Measurements from ENCODE around the gene ALPK3. TPM values are rescaled to one million over a fixed set of nuclear protein-coding genes. Genes with fewer than 3 reads are reported as not detected.

Gene ALPK3
- total RNA-seq, 1 donor from 2014 or later, result 0.20 TPM

DNA sequence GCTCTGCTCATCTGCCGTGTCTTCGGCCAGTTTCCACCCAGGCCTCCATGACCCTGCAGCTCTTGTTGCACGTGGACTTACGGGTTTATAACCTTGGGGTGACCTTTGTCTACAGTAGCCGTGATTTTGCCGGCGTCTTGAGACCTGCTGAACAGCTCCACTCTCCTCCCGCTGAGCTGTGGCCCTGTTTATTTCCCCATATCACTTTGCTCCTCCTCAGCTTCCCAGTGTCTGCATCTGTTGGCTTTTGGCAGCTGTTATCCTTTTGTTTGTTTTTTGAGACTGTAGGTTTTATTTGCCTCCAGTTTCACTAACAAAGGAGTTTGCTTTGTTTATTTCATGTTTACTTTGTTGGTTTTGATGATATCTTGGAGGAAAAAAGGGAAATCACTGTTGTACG, 38.0 kb downstream of the ALPK3 start:
- Mint-ChIP-seq H3K27me3 (no peaks in the 10 kb centered on the region), H3K9me3 (no peaks in the 10 kb centered on the region), H3K36me3 (ENCODE audit: low read depth) (no peaks in the 10 kb centered on the region), H3K4me1 (no peaks in the 10 kb centered on the region), H3K4me3 (no peak overlapping the region), H3K27ac (no peak overlapping the region)
- TF ChIP-seq, protein P1, sequence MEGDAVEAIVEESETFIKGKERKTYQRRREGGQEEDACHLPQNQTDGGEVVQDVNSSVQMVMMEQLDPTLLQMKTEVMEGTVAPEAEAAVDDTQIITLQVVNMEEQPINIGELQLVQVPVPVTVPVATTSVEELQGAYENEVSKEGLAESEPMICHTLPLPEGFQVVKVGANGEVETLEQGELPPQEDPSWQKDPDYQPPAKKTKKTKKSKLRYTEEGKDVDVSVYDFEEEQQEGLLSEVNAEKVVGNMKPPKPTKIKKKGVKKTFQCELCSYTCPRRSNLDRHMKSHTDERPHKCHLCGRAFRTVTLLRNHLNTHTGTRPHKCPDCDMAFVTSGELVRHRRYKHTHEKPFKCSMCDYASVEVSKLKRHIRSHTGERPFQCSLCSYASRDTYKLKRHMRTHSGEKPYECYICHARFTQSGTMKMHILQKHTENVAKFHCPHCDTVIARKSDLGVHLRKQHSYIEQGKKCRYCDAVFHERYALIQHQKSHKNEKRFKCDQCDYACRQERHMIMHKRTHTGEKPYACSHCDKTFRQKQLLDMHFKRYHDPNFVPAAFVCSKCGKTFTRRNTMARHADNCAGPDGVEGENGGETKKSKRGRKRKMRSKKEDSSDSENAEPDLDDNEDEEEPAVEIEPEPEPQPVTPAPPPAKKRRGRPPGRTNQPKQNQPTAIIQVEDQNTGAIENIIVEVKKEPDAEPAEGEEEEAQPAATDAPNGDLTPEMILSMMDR (IDR thresholded peaks at IDR 0.05), result no peak
- intact Hi-C loops (cut with micrococcal nuclease), result no loop called here
- POLR2A ChIA-PET, result no interaction called here
- ATAC-seq (ENCODE audit: low read depth), result no peak
- DNase-seq, result no peak
- CTCF ChIA-PET, result no interaction called here

DNA sequence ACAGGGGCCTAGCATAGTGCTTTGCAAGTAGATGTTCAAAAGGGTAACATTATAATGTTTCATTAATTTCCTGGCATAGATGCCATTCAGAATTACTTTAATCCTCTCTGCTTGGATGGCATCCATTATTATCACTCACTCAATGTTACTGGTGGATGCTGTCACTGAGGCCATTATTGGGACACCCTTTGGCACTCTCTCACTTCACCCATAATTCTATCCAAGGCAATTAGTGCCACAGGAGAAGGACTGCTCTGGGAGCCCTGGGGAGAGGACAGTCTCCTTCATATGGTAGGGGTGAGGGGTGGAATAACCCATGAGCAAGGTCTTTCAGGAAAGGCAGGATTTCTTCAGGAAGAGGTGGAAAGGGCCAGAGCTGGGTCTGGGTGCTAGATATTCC, 38.6 kb downstream of the ALPK3 start:
- Mint-ChIP-seq H3K27ac (no peak overlapping the region), H3K4me3 (no peak overlapping the region), H3K4me1 (no peaks in the 10 kb centered on the region), H3K9me3 (no peaks in the 10 kb centered on the region), H3K27me3 (no peaks in the 10 kb centered on the region), H3K36me3 (ENCODE audit: low read depth) (no peaks in the 10 kb centered on the region)
- POLR2A ChIA-PET, result no interaction called here
- CTCF ChIA-PET, result no interaction called here
- DNase-seq, result no peak
- no peak for ATAC-seq (ENCODE audit: low read depth)
- TF ChIP-seq, protein P1 (IDR thresholded peaks at IDR 0.05), result no peak
- intact Hi-C loops (cut with micrococcal nuclease), result no loop called here

GRCh38 chr15:84856731-84857417, 39.7 kb downstream of the ALPK3 start:
- TF ChIP-seq, protein P1 (IDR thresholded peaks at IDR 0.05), result no peak
- Mint-ChIP-seq H3K36me3 (ENCODE audit: low read depth) (no peaks in the 10 kb centered on the region), H3K27ac (no peak overlapping the region), H3K27me3 (no peaks in the 10 kb centered on the region), H3K9me3 (no peaks in the 10 kb centered on the region), H3K4me3 (no peak overlapping the region), H3K4me1 (no peaks in the 10 kb centered on the region)
- ChIA-PET CTCF (no interaction called here), POLR2A (no interaction called here)
- intact Hi-C loops (cut with micrococcal nuclease), result no loop called here
- ATAC-seq (ENCODE audit: low read depth), result no peak
- no peak for DNase-seq

DNA sequence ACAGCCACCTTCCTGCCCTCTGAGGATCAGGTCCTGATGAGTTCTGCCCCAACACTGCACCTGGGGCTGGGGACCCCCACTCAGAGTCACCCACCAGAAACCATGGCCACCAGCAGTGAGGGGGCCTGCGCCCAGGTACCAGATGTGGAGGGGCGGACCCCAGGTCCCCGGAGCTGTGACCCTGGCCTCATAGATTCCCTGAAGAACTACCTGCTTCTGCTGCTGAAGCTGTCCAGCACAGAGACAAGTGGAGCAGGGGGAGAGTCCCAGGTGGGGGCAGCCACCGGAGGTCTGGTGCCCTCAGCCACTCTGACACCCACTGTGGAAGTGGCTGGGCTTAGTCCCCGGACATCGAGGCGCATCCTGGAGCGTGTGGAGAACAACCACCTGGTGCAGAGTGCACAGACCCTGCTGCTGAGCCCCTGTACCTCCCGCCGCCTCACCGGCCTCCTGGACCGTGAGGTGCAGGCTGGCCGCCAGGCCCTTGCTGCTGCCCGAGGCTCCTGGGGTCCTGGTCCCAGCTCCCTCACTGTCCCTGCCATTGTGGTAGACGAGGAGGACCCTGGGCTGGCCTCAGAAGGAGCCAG, 40.4 kb downstream of the ALPK3 start:
- no peak overlapping the region for H3K4me3 Mint-ChIP-seq
- ATAC-seq (ENCODE audit: low read depth) (no peak), DNase-seq (no peak)
- TF ChIP-seq, protein P1 (IDR thresholded peaks at IDR 0.05), result no peak
- H3K27me3 Mint-ChIP-seq, result no peaks in the 10 kb centered on the region
- ChIA-PET POLR2A (no interaction called here), CTCF (no interaction called here)
- no peaks in the 10 kb centered on the region for H3K4me1 Mint-ChIP-seq
- no peak overlapping the region for H3K27ac Mint-ChIP-seq
- H3K36me3 Mint-ChIP-seq (ENCODE audit: low read depth), result no peaks in the 10 kb centered on the region
- no peaks in the 10 kb centered on the region for H3K9me3 Mint-ChIP-seq
- intact Hi-C loops (cut with micrococcal nuclease), result no loop called here

DNA sequence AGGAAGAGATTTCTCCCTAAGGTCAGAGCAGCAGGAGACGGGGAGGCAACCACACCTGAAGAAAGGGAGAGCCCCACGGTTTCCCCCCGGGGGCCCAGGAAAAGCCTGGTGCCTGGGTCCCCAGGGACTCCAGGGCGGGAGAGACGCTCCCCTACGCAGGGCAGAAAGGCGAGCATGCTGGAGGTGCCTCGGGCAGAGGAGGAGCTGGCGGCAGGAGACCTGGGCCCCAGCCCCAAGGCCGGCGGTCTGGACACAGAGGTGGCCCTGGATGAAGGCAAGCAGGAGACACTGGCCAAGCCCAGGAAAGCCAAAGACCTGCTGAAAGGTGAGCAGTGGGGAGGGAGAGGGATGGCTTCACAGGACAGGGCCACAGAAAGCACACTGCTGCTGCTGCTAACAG, 41.1 kb downstream of the ALPK3 start:
- ATAC-seq (ENCODE audit: low read depth) (no peak), DNase-seq (no peak)
- Mint-ChIP-seq H3K27ac (no peak overlapping the region), H3K4me1 (no peaks in the 10 kb centered on the region), H3K4me3 (no peak overlapping the region), H3K27me3 (no peaks in the 10 kb centered on the region), H3K9me3 (no peaks in the 10 kb centered on the region), H3K36me3 (ENCODE audit: low read depth) (no peaks in the 10 kb centered on the region)
- POLR2A ChIA-PET, result no interaction called here
- TF ChIP-seq, protein P1 (IDR thresholded peaks at IDR 0.05), result no peak
- CTCF ChIA-PET, result no interaction called here
- intact Hi-C loops (cut with micrococcal nuclease), result no loop called here
